ENCODE results near the gene ANTXR1.

Gene ANTXR1

DNA sequence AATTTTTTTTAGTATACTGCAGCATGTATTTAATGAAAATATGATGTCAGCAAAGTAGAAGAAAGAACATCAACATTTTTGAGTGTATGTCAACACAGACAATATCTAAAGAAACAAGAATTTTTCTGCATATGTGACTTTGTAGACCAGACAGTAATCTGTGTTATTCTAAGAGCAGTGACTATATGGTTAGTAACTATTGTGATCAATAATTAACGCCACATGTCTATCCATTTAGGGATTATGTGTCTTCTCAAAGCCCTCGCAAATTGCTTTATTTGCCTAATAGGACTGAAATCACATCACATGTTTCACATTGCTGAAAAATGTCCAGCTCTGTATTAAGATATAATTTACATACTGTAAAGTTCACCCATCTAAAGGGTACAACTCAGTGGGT lies 266.2 kb downstream of the ANTXR1 start:
- no peak for DNase-seq (ENCODE audit: low read depth in 2 of 2)

DNA sequence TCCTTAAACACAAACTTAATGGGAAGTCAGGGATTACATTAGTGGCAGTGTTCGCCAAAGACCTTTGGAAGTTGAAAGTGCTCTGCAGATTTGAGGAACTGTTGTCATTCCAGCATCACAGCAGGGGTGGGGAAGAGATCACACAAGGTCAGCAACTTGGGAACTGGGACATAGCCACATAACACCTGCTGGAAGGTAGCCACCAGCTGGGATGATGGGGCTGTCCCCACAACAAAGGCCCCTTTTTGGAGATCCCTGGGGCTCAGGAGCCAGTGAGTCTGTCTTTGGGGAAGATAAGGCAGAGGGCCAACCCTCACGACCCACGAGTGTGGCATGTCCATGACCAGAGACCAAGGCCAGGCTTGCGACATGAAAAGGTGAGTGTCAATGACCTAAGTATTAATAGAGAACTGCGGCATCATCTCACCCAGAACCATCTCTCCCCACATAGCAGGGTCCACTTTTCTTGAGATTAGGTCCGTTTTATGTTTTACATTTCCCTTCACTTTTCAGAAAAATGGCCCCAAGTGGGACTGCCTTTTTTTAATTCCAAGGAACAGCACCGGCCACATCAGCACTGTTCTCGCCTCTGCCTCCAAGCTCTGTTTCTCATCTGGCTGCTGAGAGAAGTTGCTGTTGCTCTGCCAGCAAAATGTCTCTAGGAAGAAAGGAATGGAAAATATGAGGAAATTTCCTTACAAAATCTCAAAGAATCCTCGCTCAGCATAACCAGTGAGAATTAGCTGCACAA lies 267.1 kb downstream of the ANTXR1 start:
- DNase-seq (ENCODE audit: low read depth in 2 of 2): no peak

DNA sequence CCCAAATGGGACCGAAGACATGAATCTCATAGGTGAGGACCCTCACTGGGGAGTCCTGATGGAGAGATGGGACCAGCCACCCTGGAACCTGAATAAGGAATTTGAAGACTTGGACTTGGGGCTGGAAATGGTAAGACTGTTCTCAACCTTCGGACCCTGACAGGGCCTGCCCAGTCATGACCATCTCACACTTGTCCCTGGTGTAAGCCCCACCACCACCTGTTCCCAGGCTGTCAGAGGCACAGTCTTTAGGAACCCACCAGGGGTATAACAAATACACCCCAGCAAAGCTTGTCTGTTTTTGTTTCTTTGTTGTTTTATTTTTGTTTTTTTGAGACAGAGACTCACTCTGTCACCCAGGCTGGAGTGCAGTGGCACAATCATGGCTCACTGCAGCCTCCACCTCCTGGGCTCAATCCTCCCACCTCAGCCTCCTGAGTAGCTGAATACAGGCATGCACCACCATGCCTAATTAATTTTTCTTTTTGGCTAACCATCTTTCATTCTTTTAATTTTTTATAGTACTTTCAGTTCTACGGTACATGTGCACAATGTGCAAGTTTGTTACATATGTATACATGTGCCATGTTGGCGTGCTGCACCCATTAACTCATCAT lies 267.9 kb downstream of the ANTXR1 start:
- DNase-seq (ENCODE audit: low read depth in 2 of 2): no peak

DNA sequence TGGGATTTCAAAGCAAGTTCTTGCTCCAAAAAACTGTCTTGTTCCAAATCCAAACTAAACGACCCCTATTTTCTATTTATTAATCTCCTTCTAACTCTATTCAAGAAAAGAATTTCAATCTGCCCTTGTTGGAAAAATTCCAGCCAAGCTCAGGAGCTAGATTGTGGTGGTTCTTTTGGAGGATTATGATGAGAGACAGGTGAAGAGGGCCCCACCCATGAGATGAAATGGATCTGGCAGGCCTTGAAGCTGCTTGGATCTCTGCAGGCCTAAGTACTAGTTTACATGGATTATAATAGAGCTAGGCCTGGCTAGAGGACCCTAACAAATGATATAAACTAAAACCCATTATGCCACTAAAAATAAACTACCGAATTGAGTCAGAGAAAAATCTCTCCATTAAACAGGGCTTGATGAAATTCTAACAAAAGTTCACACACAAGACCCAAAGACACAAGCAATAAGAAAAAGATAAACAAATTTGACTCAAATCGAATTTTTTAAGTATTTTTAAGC lies 272.5 kb downstream of the ANTXR1 start:
- no peak for DNase-seq (ENCODE audit: low read depth in 2 of 2)

DNA sequence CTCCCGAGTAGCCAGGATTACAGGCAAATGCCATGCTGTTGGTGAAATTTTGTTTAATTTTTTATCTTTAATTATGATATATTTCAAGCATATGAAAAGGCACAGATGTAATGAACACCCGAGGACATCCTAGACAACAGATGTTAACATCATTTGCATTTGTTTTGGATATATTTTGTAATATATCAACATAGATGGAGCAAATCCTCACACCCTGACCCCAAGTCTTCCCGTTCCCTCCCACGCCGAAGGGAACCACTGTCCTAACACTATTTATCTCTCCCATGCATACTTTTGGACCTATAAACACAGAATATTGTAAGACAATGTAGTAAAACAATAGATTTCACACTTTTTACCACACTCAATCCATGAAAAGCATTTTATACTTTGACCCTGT lies 274.6 kb downstream of the ANTXR1 start:
- DNase-seq (ENCODE audit: low read depth in 2 of 2): no peak

DNA sequence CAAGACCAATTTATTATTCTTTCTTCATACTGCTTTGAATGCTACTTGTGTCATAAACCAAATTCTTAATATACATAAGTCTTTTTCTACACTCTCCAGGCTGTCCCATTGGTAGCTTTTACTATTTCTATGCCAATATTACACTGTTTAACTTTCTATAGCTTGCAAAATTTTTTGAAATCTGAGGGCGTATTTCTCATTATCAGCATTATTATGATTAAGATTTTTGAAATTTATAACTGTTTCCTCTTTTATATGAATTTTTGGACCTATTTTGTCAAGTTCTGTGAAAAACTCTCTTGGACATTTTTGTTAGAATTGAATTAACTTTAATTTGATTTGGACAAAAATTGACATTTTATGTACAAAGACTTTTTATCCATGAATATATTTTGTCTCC lies 275.4 kb downstream of the ANTXR1 start:
- DNase-seq (ENCODE audit: low read depth in 2 of 2): no peak

DNA sequence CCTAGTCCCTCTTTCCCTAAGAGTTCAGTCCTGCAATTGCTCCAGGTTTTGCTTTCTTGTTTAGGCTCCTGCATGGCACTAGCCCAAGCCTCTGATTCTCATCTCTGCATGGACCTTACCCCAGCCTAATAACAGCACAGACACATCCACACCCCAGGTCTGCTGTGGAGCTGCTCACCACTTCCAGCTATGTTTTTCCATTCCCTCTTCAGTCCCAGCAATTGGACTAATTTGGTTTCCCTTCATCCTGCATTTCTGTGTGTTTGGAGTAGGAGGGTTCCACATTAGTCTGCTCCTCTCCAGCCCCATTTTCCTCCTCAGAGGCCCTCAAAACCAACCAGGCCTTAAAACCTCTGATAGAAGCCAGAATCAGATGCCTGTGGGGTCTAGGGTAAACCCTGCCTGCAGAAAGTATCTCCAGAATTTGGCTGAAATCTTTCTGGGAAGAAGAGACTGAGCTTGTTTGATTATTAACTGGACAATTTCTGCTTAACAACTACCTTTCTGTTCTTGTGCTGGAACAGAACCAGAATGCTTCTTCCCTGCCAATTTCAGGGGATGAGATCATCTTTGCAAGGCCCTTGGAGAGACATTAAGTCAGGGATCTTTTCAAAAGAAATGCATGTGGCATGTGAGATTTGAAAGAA lies 278.1 kb downstream of the ANTXR1 start:
- DNase-seq (ENCODE audit: low read depth in 2 of 2): no peak

DNA sequence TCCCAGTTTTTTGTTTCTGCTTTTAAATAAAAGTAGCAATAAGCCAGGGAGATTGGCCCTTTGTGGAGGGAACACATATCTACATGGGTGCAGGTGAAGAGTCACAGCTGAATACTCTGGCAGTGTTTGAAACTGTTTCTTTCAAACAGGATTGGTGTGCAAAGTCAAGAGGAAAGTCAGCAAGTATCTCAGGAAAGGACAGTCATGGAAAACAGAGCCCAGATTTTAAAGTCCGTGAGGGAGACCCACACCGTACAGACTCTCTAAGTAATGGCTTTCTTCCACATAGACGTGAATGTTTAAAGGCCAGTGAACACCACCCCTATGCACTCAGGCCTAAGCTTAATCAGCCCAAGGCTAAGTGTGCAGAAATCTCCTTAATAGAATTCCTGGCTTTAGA lies 278.7 kb downstream of the ANTXR1 start:
- DNase-seq (ENCODE audit: low read depth in 2 of 2): no peak

DNA sequence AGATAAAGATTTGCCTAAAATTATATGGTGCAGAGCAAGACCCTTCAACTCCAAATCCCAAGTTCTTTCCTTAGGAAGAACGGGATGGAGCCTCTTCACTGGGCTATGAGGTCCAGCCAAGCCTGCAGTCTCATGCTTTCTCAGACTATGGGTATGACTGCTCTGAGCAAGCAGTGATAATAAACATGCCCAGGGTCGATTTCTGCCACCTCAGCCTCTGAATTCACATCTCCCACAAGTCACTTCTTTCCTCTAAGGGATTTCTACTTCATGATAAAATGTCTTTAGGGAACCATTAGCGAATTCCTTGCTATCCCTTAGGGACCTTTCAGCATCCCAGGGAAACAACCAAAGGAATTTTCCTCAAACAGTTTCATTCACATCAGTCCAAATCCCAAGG lies 279.3 kb downstream of the ANTXR1 start:
- DNase-seq (ENCODE audit: low read depth in 2 of 2): no peak

DNA sequence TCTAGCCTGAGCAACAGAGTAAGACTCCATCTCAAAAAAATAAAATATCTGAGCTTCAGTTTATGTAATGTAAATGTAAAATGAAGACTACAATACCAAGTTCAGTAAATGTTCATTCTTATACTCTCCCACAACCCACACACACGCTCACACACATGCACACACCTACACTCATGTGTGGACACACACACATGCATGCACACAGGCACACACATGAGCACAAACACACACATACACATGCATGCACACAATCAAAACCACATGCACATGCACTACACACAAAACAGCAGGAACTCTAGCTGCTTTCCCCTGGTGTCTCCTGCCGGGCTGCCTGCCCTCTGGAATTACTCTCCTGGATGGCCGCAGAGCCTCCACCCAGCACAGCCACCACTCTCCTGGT lies 283.4 kb downstream of the ANTXR1 start:
- DNase-seq (ENCODE audit: low read depth in 2 of 2): no peak

DNA sequence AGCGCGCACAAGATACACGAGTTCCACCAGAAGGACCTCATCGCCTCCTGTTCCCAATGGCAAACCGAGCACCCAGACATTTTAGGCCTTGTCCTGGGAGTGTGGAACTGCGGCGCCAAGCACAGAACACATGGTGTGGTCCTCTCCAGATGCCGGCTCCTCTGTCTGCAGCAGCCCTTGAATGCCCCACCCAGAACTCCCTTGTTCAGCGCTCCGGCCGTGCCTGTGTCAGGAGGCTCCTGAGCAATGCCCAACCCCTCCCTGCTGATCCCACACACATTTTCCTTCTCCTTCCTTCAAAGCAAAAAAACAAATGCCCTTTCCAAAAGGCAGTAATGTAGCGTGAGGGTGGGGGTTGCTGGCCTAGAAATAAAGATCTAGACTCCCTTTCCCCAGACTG lies 284.2 kb downstream of the ANTXR1 start:
- no peak for DNase-seq (ENCODE audit: low read depth in 2 of 2)

DNA sequence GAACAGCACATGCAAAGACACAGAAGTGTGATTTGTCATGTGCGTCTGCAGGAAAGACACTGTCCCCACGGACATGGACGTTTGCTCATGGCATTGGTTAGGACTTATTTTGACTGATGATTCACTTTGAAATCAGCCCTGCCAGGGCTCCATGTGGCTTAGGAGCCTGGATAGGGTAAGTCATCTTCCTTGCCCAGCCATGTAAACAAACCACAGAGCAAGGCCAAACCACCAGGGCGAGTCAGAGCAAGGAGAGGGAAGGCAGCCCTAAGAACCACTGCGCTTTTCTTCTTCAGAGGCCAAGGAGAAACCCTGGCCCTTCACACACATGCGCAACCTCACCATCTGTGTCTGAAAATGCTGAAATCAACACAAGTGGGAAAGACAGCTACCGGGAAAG lies 285.3 kb downstream of the ANTXR1 start:
- DNase-seq (ENCODE audit: low read depth in 2 of 2): no peak

DNA sequence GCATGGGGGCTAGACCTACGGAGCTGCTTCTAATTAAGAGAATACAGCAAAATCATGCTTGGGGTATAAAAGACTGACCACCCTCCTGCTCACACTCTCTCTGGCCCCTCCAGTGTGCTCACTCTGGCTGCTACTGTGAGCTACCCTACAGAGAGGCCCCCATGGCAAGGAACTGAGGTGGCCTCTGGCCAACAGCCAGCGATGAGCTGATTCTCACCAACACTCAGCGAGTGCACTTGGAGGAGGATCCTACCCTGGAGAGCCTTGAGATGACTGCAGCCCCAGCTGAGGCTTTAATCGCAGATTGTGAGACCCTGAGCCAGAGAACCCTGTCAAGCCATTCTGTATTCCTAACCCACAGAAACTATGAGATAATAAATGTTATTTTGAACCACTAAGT lies 285.9 kb downstream of the ANTXR1 start:
- DNase-seq (ENCODE audit: low read depth in 2 of 2): no peak

All from stimulated activated CD4-positive, alpha-beta T cell treated with anti-CD3 and anti-CD28 coated beads, Interleukin-1b, Interleukin-23, amount 100 ng/mL, for 1 hour (primary cell).